DMS 273 (cell line): Measurements from ENCODE around the gene SLX4.
"Not testable (repeated sequence)": the region's sequence is repeated elsewhere in the genome, so short reads cannot be mapped to it uniquely, and the experiment has no call there.

Source experiments
- DNase-seq: peaks from one replicate; lab custom pipeline; 2025; ENCODE audit not compliant: unreplicated experiment; lab: John Stamatoyannopoulos, UW

Gene SLX4, protein sequence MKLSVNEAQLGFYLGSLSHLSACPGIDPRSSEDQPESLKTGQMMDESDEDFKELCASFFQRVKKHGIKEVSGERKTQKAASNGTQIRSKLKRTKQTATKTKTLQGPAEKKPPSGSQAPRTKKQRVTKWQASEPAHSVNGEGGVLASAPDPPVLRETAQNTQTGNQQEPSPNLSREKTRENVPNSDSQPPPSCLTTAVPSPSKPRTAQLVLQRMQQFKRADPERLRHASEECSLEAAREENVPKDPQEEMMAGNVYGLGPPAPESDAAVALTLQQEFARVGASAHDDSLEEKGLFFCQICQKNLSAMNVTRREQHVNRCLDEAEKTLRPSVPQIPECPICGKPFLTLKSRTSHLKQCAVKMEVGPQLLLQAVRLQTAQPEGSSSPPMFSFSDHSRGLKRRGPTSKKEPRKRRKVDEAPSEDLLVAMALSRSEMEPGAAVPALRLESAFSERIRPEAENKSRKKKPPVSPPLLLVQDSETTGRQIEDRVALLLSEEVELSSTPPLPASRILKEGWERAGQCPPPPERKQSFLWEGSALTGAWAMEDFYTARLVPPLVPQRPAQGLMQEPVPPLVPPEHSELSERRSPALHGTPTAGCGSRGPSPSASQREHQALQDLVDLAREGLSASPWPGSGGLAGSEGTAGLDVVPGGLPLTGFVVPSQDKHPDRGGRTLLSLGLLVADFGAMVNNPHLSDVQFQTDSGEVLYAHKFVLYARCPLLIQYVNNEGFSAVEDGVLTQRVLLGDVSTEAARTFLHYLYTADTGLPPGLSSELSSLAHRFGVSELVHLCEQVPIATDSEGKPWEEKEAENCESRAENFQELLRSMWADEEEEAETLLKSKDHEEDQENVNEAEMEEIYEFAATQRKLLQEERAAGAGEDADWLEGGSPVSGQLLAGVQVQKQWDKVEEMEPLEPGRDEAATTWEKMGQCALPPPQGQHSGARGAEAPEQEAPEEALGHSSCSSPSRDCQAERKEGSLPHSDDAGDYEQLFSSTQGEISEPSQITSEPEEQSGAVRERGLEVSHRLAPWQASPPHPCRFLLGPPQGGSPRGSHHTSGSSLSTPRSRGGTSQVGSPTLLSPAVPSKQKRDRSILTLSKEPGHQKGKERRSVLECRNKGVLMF (N-terminal part only)

DNA sequence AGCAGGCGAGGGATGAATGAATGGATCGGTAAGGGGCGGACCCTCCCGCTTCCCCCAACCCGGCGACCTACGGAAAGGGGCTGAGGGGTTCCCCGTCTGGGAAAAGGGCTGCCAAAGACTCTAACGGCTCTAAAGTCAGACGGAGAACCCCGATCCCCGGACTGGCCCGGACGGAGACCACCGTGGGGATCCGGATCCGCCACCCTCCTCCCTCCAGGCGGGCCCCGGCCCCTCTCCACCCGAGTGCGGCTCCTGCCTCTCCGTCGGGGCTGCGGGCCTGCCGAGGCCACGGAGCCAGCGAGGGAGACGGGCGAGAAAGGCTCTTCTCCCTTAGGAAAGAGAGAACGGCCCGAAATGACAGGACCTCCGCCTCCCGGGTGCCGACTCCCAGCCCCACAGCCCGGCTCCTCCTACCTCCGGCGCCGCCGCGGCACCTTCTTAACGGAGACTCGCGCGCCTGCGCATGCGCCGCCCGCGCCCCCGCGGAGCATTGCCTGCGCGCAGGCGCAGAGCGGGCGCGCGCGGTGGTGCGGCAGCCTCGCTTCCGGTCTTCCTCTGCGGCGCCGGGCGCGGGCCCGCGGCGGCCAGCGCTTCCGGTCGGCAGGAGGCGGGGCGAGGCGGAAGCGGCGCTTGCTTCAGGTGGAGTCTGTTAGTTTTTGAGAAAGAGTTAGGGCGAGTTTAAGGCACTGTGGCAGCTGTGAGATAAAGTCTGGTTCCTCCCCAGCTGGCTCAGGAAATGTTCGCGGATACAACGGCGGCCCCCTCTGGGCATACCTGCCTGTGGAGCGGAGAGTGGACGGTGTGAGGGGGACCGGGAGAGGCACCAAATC, at the start of gene SLX4:
Gene SLX4 (minus strand): TSS at position 461 of the 830 bp plus-strand sequence. CDS start 2,642 bp downstream, outside the sequence.
- peak; percentile 98 for DNase-seq

DNA sequence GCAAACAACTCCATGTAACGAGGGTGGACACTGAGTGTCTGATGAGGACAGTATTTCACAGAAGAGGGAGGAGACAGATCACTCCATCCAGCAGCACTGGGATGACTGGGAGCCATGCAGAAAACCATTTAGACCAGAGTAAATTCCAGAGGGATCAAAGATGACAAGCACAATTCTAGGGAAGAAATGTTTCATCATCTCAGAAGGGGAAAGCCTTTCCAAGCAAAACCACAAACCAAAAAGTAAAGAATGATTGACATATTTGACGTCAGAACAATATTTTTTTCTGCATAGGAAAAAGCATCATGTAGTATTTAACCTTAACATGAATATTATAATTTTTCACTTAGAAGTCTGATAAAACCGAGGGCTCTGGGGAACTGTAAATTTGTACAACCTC, 47.8 kb upstream of the SLX4 start:
- DNase-seq, result no peak

DNA sequence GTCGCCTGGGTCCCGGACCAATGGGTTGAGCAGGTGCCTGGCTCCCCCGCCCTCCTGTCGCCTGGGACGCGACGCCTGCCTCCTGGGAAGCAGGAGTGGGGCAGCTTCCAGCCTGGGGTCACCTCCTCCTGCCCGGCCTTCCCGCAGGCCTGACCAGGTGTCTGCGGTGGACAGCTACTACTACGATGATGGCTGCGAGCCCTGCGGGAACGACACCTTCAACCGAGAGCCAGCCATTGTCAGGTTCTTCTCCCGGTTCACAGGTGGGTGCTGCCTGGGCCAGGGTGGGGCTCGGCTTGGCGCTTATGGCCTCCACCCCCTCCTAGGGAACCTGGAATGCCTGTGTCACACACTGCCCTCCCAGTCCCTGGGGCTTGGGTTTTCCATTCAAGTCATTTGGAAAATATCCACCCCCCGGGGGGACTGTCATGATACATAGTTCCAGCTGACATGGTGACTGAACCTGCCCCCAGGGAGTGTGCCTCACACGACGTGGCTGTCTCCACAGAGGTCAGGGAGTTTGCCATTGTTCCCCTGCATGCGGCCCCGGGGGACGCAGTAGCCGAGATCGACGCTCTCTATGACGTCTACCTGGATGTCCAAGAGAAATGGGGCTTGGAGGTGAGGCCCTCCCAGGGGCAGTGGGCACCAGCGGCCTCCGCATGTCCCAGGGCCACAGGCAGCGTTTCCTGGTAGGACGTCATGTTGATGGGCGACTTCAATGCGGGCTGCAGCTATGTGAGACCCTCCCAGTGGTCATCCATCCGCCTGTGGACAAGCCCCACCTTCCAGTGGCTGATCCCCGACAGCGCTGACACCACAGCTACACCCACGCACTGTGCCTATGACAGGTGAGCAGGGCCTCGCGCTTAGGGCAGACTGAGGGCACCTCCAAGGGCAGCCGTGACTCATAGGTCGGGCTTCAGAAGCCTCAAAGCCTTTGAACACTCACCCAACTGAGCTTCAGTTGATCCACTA, 45.4 kb upstream of the SLX4 start:
- no peak for DNase-seq

DNA sequence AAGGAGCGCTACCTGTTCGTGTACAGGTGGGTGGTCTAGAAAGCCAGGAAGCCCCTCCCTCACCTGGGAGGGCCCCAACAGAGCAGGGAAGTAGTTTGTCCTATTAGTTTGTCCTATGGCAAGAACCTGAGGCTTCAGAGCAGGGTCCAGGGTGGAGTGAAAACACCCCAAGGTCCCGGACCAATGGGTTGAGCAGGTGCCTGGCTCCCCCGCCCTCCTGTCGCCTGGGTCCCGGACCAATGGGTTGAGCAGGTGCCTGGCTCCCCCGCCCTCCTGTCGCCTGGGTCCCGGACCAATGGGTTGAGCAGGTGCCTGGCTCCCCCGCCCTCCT, 44.7 kb upstream of the SLX4 start:
- DNase-seq, result not testable (repeated sequence)

DNA sequence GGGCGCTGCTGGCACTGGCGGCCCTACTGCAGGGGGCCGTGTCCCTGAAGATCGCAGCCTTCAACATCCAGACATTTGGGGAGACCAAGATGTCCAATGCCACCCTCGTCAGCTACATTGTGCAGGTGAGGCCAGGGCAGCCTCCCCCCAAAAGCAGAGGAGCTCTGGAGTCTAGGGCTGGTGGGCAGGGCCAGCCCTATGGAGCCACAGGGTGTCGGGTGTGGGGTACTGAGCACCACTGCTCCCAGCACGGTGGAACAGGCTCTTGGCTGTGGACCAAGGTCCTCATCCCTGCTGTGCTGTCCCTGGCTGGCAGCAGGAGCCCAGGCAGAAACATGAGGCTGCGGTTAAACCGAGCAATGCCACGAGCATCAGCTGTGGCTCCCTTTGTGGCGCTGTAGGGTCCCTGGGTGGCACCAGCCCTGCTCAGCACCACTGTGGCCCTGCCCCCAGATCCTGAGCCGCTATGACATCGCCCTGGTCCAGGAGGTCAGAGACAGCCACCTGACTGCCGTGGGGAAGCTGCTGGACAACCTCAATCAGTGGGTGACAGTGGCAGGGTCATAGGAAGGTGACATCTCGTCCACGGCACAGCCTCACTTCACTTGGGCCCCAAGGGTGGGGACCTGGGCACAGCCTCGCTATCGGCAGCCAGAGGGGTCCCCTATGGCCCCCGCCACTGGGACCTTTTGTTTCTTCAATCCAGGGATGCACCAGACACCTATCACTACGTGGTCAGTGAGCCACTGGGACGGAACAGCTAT, 44.2 kb upstream of the SLX4 start:
- DNase-seq, result peak; percentile 39

DNA sequence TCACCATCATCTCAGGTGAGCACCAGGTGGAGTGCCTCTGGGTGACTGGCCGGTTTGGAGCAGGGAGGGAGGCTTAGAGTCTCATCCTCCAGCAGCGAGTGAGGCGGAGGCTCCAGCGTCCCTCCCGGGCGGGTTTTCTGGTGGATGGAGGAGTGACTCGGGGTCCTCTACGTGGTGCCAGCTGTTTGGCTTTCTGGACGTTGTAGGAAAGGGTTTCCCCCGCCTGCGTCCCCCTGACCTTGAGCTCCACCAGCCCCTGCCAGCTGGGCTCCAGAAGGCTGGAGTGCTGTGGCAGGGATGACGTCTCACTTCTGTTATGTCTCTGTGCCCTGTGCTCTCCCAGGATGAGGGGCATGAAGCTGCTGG, 43.6 kb upstream of the SLX4 start:
- DNase-seq, result no peak

DNA sequence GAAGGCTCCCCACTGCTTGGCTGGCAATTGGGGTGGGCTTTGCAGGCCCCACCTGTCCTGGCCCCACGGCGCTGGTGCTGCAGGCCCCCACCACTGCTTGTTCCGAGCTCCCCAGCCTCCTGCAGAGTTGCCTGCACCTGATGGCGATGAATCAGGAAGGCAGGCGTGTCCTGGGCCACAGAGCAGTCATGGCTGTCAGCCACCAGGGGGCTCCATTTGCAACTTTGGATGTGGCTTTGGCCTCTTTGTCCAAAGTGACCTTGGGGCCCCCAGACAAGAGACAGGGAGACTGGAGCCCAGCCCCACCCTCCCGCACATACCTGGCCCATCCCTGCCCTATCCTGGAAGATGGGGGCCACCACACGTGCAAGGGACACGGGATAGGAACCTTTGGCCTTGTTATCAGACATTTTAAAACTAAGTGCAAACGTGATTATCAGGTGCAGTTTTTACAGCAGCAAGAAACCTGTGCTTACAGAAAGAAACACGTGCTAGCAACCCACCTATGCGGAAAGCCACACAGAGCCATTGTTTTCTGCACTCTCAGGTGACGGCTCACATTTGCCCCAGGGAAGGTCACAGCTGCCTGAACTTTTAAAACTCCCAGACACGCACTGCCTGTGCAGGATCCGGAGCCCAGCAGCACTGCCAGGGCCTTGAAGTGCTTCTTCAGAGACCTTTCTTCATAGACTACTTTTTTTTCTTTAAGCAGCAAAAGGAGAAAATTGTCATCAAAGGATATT, 43.0 kb upstream of the SLX4 start, which contains the start of gene DNASE1:
Gene DNASE1 (plus strand): TSS at position 443 of the 743 bp plus-strand sequence. CDS start 683 bp downstream, outside the sequence.
- peak; percentile 79 for DNase-seq

DNA sequence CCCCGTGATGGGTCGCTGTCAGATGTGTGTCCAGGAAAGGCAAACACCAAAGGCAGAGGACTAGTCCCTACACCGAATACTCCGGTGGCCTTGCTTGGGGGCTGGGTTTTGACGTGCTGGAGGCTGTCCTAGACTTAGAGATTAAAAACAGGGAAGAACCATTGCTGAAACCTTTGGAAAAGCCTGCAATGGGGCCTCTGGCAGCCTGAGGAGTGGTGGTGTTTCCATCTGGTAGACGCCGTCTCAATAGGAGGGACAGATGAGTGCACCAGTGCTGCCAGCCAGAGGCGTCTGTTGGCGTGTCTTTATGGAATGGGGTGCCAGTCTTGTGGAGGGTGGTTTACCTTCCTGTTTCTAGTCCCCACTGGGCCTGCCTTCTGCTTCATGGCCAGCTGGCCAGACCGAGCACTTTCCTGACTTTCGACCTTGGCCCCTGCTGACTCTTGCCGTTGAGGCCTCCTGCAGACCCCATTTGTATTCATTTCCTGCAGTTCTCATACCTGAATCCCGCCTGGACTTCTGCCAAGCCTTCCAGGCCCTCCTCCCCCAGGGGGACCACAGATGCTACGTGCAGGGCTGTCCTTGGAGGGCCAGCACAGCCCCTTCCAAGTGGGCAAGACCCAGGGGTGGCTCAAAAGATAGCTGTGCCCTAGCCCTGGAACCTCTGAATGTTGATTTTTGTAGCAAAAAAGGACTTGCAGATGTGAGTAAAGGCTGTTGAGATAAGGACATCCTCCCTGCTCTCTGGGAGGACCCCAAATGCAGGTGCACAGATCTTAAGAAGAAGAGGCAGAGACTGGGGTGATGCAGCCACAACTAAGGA, 41.2 kb upstream of the SLX4 start:
- DNase-seq, result peak; percentile 78

DNA sequence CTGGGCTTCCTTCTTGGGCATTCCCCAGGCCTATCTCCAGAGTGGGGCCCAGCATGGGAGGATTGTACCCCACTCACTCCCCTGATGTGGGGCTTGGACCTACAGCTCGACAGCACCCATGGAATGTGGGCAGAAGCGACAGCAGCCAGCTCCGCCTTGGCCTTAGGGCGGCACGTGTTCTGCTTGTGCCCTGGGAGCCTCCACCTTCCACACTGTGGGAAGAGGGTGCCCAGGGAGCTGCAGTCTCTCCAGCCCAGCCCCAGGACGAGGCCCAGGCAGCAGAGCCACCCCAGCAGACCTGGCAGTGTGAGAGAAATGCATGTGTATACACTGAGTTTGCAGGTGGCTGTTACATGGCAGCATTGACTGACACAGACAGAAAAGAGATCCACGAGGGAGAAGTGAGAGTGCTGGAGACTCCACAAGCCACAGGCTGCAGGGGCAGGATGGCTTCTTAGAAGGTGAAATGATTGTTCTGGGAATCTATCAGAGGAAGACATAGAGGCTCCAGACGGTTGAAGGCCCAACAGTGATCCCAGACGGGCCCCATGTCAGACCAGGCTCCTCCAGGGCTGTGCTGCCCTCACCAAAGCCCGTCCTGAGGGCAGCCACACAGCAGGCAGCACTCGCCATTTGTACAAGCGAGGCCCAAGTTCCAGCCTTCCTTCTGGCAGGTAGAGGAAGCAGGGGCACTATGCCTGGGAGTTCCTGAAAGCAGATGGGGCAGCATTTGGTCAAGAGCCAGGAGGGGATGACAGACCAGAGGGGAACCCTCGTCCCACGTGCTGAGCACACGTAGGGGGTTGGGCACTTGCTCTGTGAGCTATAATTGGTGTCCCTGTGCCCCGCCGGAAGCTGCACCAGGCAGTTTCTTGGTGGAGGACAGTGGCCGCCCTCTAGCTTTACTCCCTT, 40.3 kb upstream of the SLX4 start:
- DNase-seq, result peak; percentile 68

DNA sequence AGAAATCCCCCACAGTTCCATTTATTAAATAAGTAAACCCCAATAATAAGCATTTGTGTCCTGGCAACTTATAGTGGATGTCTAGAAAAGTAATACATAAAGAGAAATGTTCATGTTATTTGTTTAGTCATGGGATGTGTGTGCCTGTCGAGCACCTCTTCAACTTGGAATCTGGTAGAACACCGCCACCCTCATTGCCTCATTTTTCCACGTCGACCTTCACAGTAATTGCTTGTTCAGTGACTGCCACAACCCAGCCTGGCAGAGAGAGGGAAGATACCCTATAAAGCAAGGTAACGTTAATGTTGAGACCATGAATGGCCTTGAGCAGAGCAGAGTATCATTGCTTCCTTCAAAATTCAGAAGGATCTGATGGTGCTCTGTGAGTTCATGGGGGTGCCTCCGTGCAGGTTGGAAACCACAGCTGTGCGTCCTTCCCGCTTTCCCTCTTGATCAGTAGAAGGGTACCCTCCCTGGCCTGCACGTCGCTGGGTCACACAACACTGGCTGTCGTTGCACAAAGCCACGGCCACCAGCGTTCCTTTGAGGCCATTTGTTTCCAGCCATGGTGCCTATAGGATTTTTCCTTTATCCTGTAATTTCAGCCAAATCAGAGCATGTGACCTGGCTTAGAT, 39.3 kb upstream of the SLX4 start:
- DNase-seq, result no peak

DNA sequence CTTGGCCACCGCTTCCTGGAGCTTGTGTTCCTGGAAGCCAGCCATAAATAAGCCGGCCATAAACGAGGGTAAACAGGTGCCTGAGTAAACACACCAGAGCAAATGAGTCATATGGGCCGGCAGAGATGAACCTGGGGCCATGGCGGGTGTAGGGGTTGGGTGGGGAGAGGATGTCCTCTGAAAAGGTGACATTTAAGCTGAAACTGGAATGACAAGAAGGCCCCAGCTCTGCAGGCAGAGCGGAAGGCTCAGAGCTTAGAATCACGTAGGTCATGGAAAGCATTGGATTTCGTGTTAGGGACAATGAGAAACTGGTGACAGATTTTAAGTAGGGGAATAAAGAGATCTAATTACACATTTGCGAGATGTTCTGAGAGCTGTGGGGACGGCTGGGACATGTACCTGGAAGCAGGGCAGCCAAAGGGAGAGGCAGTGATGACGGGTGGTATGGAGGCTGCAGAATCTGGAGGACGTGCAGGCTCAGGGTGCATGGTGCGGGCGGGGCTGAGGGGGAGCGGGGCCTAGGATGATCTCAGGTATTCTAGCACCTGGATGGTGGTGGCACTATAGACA, 35.0 kb upstream of the SLX4 start:
- no peak for DNase-seq

DNA sequence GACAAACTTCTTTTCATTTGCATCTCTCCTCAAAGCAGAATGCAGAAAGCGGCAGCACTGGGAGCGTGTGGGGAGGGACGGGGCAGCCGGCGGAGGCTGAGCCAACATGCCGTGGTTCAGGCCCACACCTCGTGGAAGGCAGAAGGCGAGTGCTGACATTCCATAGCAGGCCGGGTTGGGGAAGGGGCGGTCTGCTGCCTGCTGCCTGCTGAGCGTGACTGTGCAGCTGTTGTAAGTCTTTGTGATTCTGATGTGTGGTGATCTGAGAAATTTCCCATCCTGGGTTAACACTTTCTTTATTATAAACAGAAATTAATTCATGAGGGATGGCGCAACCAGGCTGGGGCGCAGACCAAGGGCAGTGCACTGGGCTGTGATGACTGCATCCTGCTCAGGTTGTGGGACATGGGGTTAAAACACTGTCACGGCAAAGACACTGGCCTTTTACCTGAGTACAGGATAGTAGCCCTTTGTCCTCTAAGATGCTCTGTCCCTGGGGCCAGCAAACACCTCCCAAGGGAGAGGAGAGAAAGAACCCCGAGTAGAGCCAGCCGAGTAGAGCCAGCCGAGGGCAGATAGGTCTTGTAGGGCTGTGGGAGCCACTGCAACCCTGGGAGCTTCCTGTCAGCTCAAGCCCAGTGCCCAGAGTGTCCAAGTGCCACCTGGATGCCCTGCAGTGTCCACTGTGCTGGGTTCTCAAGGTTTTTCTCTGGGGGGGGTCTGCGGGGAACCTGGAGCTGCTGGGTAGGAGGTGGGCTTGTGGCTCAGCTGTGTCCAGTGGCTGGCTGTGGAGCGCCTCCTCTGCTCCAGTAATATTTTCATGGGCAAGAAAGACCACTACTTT, 34.3 kb upstream of the SLX4 start:
- peak; percentile 39 for DNase-seq

DNA sequence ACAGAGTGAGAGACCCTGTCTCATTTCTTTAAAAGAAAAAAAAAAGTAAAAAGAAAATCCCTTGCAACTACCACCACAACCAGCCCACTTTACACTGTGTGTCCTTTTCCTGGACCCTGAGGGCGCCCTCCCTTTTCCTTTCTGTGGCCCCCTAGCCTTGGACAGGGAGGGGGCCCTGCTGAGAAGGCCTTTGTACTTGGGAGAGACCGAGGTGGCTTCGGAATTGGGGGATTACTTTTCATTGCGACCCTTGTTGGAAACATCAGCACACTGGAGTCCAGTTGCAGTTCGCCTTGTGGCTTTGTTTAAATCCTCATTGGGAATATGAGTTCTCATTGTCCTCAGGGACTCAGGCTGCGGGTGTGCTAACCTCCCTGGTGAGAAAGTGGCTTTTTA, 33.7 kb upstream of the SLX4 start:
- DNase-seq, result no peak

DNA sequence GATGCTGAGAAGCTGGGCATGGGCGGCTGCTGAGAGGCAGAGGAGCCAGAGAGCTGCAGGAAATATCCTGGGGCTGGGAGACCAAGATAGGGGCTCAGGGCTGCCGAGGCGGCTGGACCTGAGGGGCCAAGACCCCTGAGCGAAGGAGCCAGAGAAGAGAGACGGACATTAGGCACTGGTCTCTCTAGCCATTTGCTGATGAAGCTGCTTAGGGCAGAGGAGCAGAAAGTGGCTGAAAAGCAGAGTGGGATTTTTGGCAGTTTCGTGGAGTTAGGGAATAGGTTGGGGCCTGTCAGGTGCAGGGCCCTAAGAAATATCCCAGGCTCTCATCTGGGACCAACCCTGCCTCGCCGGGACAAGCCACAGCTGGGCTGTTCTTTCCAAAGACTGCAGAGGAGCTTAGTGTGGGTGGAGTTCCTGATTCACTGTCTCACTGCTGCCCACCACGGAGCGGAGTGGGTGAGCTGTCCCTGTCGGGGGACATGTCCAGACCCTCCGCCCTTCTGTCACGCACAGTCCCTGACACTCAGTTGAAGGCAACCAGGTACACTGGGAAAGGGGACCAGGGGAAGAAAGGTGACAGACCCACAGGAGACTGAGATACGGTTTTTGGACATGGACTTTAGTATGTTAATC, 31.8 kb upstream of the SLX4 start:
- no peak for DNase-seq
